SK-N-SH (cell line): ENCODE measurements around the gene COX4I2. TPM values are rescaled to one million over a fixed set of nuclear protein-coding genes. Genes with fewer than 3 reads are reported as not detected.

Source experiments
- CTCF ChIA-PET: fragments of 300-600, 350-600 bp; formaldehyde crosslinking; extraction: SDS; loops from one replicate; lab custom pipeline; 2021; lab: Yijun Ruan, JAX
- POLR2A ChIA-PET: fragments of 350-600 bp; sonication (Branson Sonifier 250); formaldehyde crosslinking; extraction: SDS; loops from one replicate; lab custom pipeline; 2020; ENCODE audit warnings: antibody characterized with exemption, inconsistent platforms; lab: Yijun Ruan, JAX
- DNase-seq: peaks from one replicate; pipeline ENCODE4 v3.0.0; 2012
- H2AFZ ChIP-seq: fragments of 200-600 bp; sonication (generic); 2 replicates; pipeline ENCODE4 v1.8.1; 2016; ENCODE audit warnings: antibody characterized with exemption, mild to moderate bottlenecking, low read depth
- H3F3A ChIP-seq: fragments of 200-600 bp; sonication (generic); replicated peaks from 2 replicates; pipeline ENCODE3; 2016; ENCODE audit warnings: antibody characterized with exemption, mild to moderate bottlenecking; ENCODE audit not compliant: insufficient read depth
- H3K27ac ChIP-seq, 2 experiments: fragments of 200-500 bp in 1 of 2; fragments of 200-600 bp in 1 of 2; sonication (Bioruptor generic) in 1 of 2; sonication (generic), shearing (Covaris generic) in 1 of 2; 2 replicates each; pipeline versions ENCODE4 v1.5.1 to v1.6.1; 2014 to 2016; ENCODE audit warnings: low read depth in 2 of 2, inconsistent platforms in 1 of 2, low read length in 1 of 2, mild to moderate bottlenecking in 1 of 2, mixed read lengths in 1 of 2
- H3K27me3 ChIP-seq: fragments of 200-600 bp; sonication (generic), shearing (Covaris generic); 2 replicates; pipeline ENCODE4 v1.6.1; 2016; ENCODE audit warnings: mixed run types; ENCODE audit not compliant: insufficient read depth
- H3K36me3 ChIP-seq, 2 experiments: fragments of 200-500 bp in 1 of 2; fragments of 200-600 bp in 1 of 2; sonication (Bioruptor generic) in 1 of 2; sonication (generic) in 1 of 2; replicated peaks in 1 of 2; 2 replicates each; pipeline versions ENCODE3 to v1.5.1; 2014 to 2016; ENCODE audit warnings: low read length in 1 of 2, mild to moderate bottlenecking in 1 of 2; ENCODE audit not compliant: insufficient read depth in 2 of 2, control insufficient read depth in 1 of 2
- H3K4me1 ChIP-seq, 2 experiments: fragments of 200-500 bp in 1 of 2; fragments of 200-600 bp in 1 of 2; sonication (Bioruptor generic) in 1 of 2; sonication (generic), shearing (Covaris generic) in 1 of 2; 2 replicates each; pipeline versions ENCODE4 v1.5.1 to v1.6.1; 2014 to 2016; ENCODE audit warnings: low read depth in 1 of 2, low read length in 1 of 2, mixed run types in 1 of 2; ENCODE audit not compliant: insufficient read depth in 2 of 2, control insufficient read depth in 1 of 2
- H3K4me2 ChIP-seq: fragments of 200-600 bp; sonication (generic), shearing (Covaris generic); 2 replicates; pipeline ENCODE4 v1.6.1; 2017; ENCODE audit warnings: mixed run types
- H3K4me3 ChIP-seq, 2 experiments: fragments of 200-500 bp in 1 of 2; fragments of 200-600 bp in 1 of 2; sonication (Bioruptor generic) in 1 of 2; sonication (generic), shearing (Covaris generic) in 1 of 2; 2 replicates each; pipeline versions ENCODE4 v1.5.1 to v1.8.1; 2014 to 2016; ENCODE audit warnings: low read depth in 2 of 2, inconsistent platforms in 1 of 2, low read length in 1 of 2, mild to moderate bottlenecking in 1 of 2, mixed read lengths in 1 of 2, moderate library complexity in 1 of 2
- H3K79me2 ChIP-seq: fragments of 200-600 bp; sonication (generic); 2 replicates; pipeline ENCODE4 v1.8.1; 2017; ENCODE audit warnings: mild to moderate bottlenecking; ENCODE audit not compliant: insufficient read depth
- H3K9ac ChIP-seq: fragments of 200-600 bp; sonication (generic); 2 replicates; pipeline ENCODE4 v1.6.1; 2017; ENCODE audit warnings: mixed run types
- H3K9me2 ChIP-seq: fragments of 200-600 bp; sonication (generic); 2 replicates; pipeline ENCODE4 v1.6.1; 2017; ENCODE audit warnings: mixed run types
- H3K9me3 ChIP-seq: fragments of 200-600 bp; sonication (generic); 2 replicates; pipeline ENCODE4 v1.6.1; 2017; ENCODE audit warnings: mixed run types, mild to moderate bottlenecking, moderate library complexity
- H4K20me1 ChIP-seq: fragments of 200-600 bp; sonication (generic); 2 replicates; pipeline ENCODE4 v1.6.1; 2017; ENCODE audit warnings: mild to moderate bottlenecking, mixed run types; ENCODE audit not compliant: insufficient read depth
- CHD2 ChIP-seq: fragments of 150-350 bp; IDR thresholded peaks from 2 replicates; pipeline ENCODE4 v1.6.1; 2018; ENCODE audit warnings: low read length; ENCODE audit not compliant: partially characterized antibody
- EZH2phosphoT487 ChIP-seq: fragments of 200-600 bp; sonication (generic); IDR thresholded peaks from 2 replicates; pipeline ENCODE4 v1.6.1; 2017; ENCODE audit warnings: low read depth, mixed run types, mild to moderate bottlenecking, antibody characterized with exemption, moderate library complexity, borderline replicate concordance
- FOXM1 ChIP-seq: IDR thresholded peaks from 2 replicates; pipeline ENCODE4 v1.4.0; 2012; ENCODE audit warnings: low read depth, mild to moderate bottlenecking
- GABPA ChIP-seq: IDR thresholded peaks from 2 replicates; pipeline ENCODE4 v1.4.0; 2012; ENCODE audit warnings: low read depth, mild to moderate bottlenecking
- GATA2 ChIP-seq: sonication (generic); formaldehyde crosslinking; IDR thresholded peaks from 2 replicates; pipeline ENCODE4 v1.5.0; 2020; ENCODE audit warnings: mild to moderate bottlenecking, missing genetic modification reagents
- JUND ChIP-seq: IDR thresholded peaks from 2 replicates; pipeline ENCODE4 v1.4.0; 2012
- MAX ChIP-seq: IDR thresholded peaks from 2 replicates; pipeline ENCODE4 v1.4.0; 2012; ENCODE audit warnings: low read depth
- MXI1 ChIP-seq: IDR thresholded peaks from 2 replicates; pipeline ENCODE4 v1.6.1; 2012; ENCODE audit warnings: mild to moderate bottlenecking, low read depth, low read length, improper control_type of control experiment
- NRF1 ChIP-seq: IDR thresholded peaks from 2 replicates; pipeline ENCODE4 v1.6.1; 2012; ENCODE audit warnings: low read depth, mild to moderate bottlenecking, low read length
- POLR2AphosphoS5 ChIP-seq: IDR thresholded peaks from 2 replicates; pipeline ENCODE4 v1.6.1; 2012; ENCODE audit warnings: low read depth, low read length
- RAD21 ChIP-seq: IDR thresholded peaks from 2 replicates; pipeline ENCODE4 v1.6.1; 2012; ENCODE audit warnings: mild to moderate bottlenecking, low read length
- RCOR1 ChIP-seq: fragments of 150-350 bp; IDR thresholded peaks from 2 replicates; pipeline ENCODE4 v1.6.1; 2017; ENCODE audit warnings: antibody characterized with exemption, low read length
- REST ChIP-seq: IDR thresholded peaks from 2 replicates; pipeline ENCODE4 v1.6.1; 2012; ENCODE audit warnings: mild to moderate bottlenecking, low read depth, low read length, moderate library complexity
- SIN3A ChIP-seq: IDR thresholded peaks from 2 replicates; pipeline ENCODE4 v1.6.1; 2012; ENCODE audit warnings: low read depth, mild to moderate bottlenecking, low read length, moderate library complexity, borderline replicate concordance
- TAF1 ChIP-seq: IDR thresholded peaks from 2 replicates; pipeline ENCODE4 v1.6.1; 2012; ENCODE audit warnings: low read depth, mild to moderate bottlenecking, low read length, moderate library complexity, borderline replicate concordance
- TEAD4 ChIP-seq: IDR thresholded peaks from 2 replicates; pipeline ENCODE4 v1.4.0; 2012; ENCODE audit warnings: mild to moderate bottlenecking, borderline replicate concordance; ENCODE audit not compliant: insufficient read depth
- USF1 ChIP-seq: IDR thresholded peaks from 2 replicates; pipeline ENCODE4 v1.4.0; 2012; ENCODE audit warnings: low read depth, borderline replicate concordance
- WGBS: methylation state at CpG from one replicate; pipeline ENCODE4 v1.1.6; 2017; ENCODE audit warnings: low lambda C conversion rate; 5-methylcytosine and 5-hydroxymethylcytosine counted together
- polyA plus RNA-seq, 3 experiments: library from polyadenylated mRNA; depleted of rRNA; stranded (reverse); fragments of >200 nt; gene quantifications; 2 replicates each; pipeline ENCODE4 v1.2.3, GENCODE V29; 2012

The COX4I2 gene
- polyA plus RNA-seq, 1 of the 3 experiments (the other 2 are of a cell fraction): 0.21 TPM

- Histone ChIP-seq H3K4me2 (no peak overlapping the region), H3K9me2 (no peaks in the 10 kb centered on the region), H3K4me1 (peaks cover 0 to 18% of the 10 kb centered on the region in 2 experiments; a peak in 1 of 4 replicates), H3F3A (peaks cover 4% of the 10 kb centered on the region), H2AFZ (no peak overlapping the region), H4K20me1 (no peaks in the 10 kb centered on the region), H3K27ac (no peak overlapping the region; a peak in 1 of 4 replicates), H3K36me3 (no peaks in the 10 kb centered on the region), H3K9me3 (no peaks in the 10 kb centered on the region)
- CTCF ChIA-PET: interaction anchor here (0.7 to 6.7 kb wide), 26 partner anchors 10 to 209 kb away, joined by 3 to 84 read pairs (median 4); partner anchors contain the start of genes BCL2L1 and ID1
- POLR2A ChIA-PET: interaction anchor here (0.8 to 2.7 kb wide), 4 partner anchors 26 to 91 kb away, joined by 3 to 12 read pairs (median 4); no protein-coding TSS in a partner anchor
- no peak for TF ChIP-seq REST
- TF ChIP-seq USF1: no peak
- TF ChIP-seq JUND: no peak
- TF ChIP-seq POLR2AphosphoS5: no peak
- TF ChIP-seq EZH2phosphoT487: no peak
- TF ChIP-seq TAF1: no peak
- TF ChIP-seq GABPA: no peak
- no peak for TF ChIP-seq GATA2 (CRISPR knock-in tag)
- TF ChIP-seq SIN3A: no peak
- TF ChIP-seq TEAD4: no peak
- TF ChIP-seq NRF1: no peak
- TF ChIP-seq, all 33 proteins: peak for 0
- Histone ChIP-seq H3K27me3 (no peaks in the 10 kb centered on the region), H3K79me2 (no peaks in the 10 kb centered on the region), H3K4me3 (no peak overlapping the region), H3K9ac (no peak overlapping the region)
- DNase-seq: peak; percentile 60
- WGBS: 84% methylated on average over 14 of the region's 14 CpGs
Observed at GRCh38 chr20:31633339-31633914, 4.3 kb upstream of the COX4I2 start.

GRCh38 chr20:31638317-31638716, 605 bp downstream of the COX4I2 start:
- ChIA-PET CTCF (interaction anchor here (1.0 to 3.9 kb wide), 8 partner anchors 15 to 85 kb away, joined by 5 to 21 read pairs (median 8); no protein-coding TSS in a partner anchor), POLR2A (interaction anchor here (0.7 to 1.2 kb wide), 3 partner anchors 15 to 34 kb away, joined by 4 to 6 read pairs (median 4); partner anchors contain the start of gene ID1)
- no peaks in the 10 kb centered on the region for H3F3A ChIP-seq
- H4K20me1 ChIP-seq: no peaks in the 10 kb centered on the region
- 77% methylated on average over 3 of the region's 4 CpGs for WGBS
- H3K4me2 ChIP-seq: no peak overlapping the region
- H2AFZ ChIP-seq: no peak overlapping the region
- H3K9me2 ChIP-seq: no peaks in the 10 kb centered on the region
- no peak overlapping the region for H3K9ac ChIP-seq
- no peak overlapping the region for H3K4me3 ChIP-seq
- DNase-seq: peak; percentile 91
- peaks cover 0 to 31% of the 10 kb centered on the region in 2 experiments; a peak in 2 of 4 replicates for H3K4me1 ChIP-seq
- no peaks in the 10 kb centered on the region for H3K27me3 ChIP-seq
- no peaks in the 10 kb centered on the region for H3K9me3 ChIP-seq
- H3K79me2 ChIP-seq: no peaks in the 10 kb centered on the region
- H3K27ac ChIP-seq: peak overlapping the region in 1 of 2 experiments; percentile 88; a peak in 2 of 4 replicates
- no peaks in the 10 kb centered on the region for H3K36me3 ChIP-seq
- TF ChIP-seq GATA2 (CRISPR knock-in tag) (no peak), CHD2 (peak; percentile 88), MXI1 (no peak), RCOR1 (0 out of 2 replicates have a peak, but pooled peaks have one; percentile 43), FOXM1 (no peak), REST (no peak), RAD21 (peak; percentile 10; the same call in 1 of the 2 replicates), MAX (no peak)
